Subcutaneous abdominal adipose tissue (tissue), 5 donors: ENCODE measurements around the gene TAGLN2.
A peak's percentile ranks its signal among the peaks of the same experiment; 100 is the strongest.

Source experiments
- H3K27ac ChIP-seq: one replicate; pipeline ENCODE4 v1.7.0; 2013; ENCODE audit warnings: low read depth, mild to moderate bottlenecking, inconsistent platforms, low read length, moderate library complexity
- H3K27me3 ChIP-seq, 5 donors: one replicate each; pipeline ENCODE4 v1.7.0; 2013; ENCODE audit warnings: low read length in 5 of 5, inconsistent platforms in 1 of 5; ENCODE audit not compliant: control insufficient read depth in 5 of 5, insufficient read depth in 4 of 5
- H3K36me3 ChIP-seq, 5 donors: one replicate each; pipeline ENCODE4 v1.7.0; 2013; ENCODE audit warnings: low read length in 5 of 5; ENCODE audit not compliant: control insufficient read depth in 5 of 5, insufficient read depth in 5 of 5
- H3K4me1 ChIP-seq, 5 donors: one replicate each; pipeline ENCODE4 v1.7.0; 2013; ENCODE audit warnings: low read length in 5 of 5, mild to moderate bottlenecking in 3 of 5, moderate library complexity in 1 of 5; ENCODE audit not compliant: control insufficient read depth in 5 of 5, insufficient read depth in 5 of 5
- H3K4me3 ChIP-seq, 5 donors: one replicate each; pipeline ENCODE4 v1.7.0; 2013; ENCODE audit warnings: low read length in 5 of 5, low read depth in 1 of 5
- H3K9ac ChIP-seq, 5 donors: one replicate each; pipeline ENCODE4 v1.7.0; 2013; ENCODE audit warnings: low read length in 5 of 5, mild to moderate bottlenecking in 4 of 5, moderate library complexity in 3 of 5
- H3K9me3 ChIP-seq, 5 donors: one replicate each; pipeline ENCODE4 v1.7.0; 2013; ENCODE audit warnings: low read length in 5 of 5; ENCODE audit not compliant: control insufficient read depth in 5 of 5
- donor health status: healthy.
- donor health status: healthy.
- donor health status: healthy.
- donor health status: healthy.
- donor health status: healthy.

The TAGLN2 gene

GRCh38 chr1:159922511-159923202 lies 2.6 kb downstream of the TAGLN2 start:
- Histone ChIP-seq H3K9me3 (no peaks in the 10 kb centered on the region), H3K4me1 (peaks cover 11 to 81% (median 59%) of the 10 kb centered on the region in 5 donors), H3K9ac (peak overlapping the region; percentile 22 to 99 (median 91)), H3K36me3 (peaks cover 4 to 41% (median 31%) of the 10 kb centered on the region in 5 donors), H3K27ac (peak overlapping the region; percentile 97), H3K4me3 (peak overlapping the region; percentile 84 to 100 (median 92)), H3K27me3 (no peaks in the 10 kb centered on the region)

- H3K4me3 ChIP-seq, result peak overlapping the region; percentile 3 to 100 (median 92)
- H3K4me1 ChIP-seq, result peaks cover 11 to 85% (median 63%) of the 10 kb centered on the region in 5 donors
- peak overlapping the region; percentile 48 to 99 (median 91) for H3K9ac ChIP-seq
- H3K27ac ChIP-seq, result peak overlapping the region; percentile 97
- H3K9me3 ChIP-seq, result no peaks in the 10 kb centered on the region
- H3K36me3 ChIP-seq, result peaks cover 4 to 47% (median 35%) of the 10 kb centered on the region in 5 donors
- H3K27me3 ChIP-seq, result no peaks in the 10 kb centered on the region
Measured at GRCh38 chr1:159921700-159922504, 3.4 kb downstream of the TAGLN2 start.

- no peaks in the 10 kb centered on the region for H3K27me3 ChIP-seq
- H3K9me3 ChIP-seq, result no peaks in the 10 kb centered on the region
- H3K36me3 ChIP-seq, result peaks cover 4 to 54% (median 41%) of the 10 kb centered on the region in 5 donors
- H3K4me1 ChIP-seq, result peaks cover 11 to 87% (median 66%) of the 10 kb centered on the region in 5 donors
- peak overlapping the region in 3 of 5 donors; percentile 27 to 97 (median 92) for H3K4me3 ChIP-seq
- peak overlapping the region; percentile 97 for H3K27ac ChIP-seq
- H3K9ac ChIP-seq, result peak overlapping the region in 4 of 5 donors; percentile 41 to 99 (median 49)
Measured at GRCh38 chr1:159921251-159921650, 4.1 kb downstream of the TAGLN2 start.

- Histone ChIP-seq H3K36me3 (peaks cover 4 to 56% (median 41%) of the 10 kb centered on the region in 5 donors), H3K9me3 (no peaks in the 10 kb centered on the region), H3K27ac (peak overlapping the region; percentile 97), H3K27me3 (no peaks in the 10 kb centered on the region), H3K9ac (no peak overlapping the region), H3K4me3 (no peak overlapping the region), H3K4me1 (peaks cover 11 to 83% (median 60%) of the 10 kb centered on the region in 5 donors)
Measured at GRCh38 chr1:159920651-159921050, 4.7 kb downstream of the TAGLN2 start.

GRCh38 chr1:159920202-159920601 lies 5.1 kb downstream of the TAGLN2 start:
- Histone ChIP-seq H3K27ac (peak overlapping the region; percentile 97), H3K9me3 (no peaks in the 10 kb centered on the region), H3K4me3 (no peak overlapping the region), H3K36me3 (peaks cover 4 to 56% (median 41%) of the 10 kb centered on the region in 5 donors), H3K9ac (no peak overlapping the region), H3K27me3 (no peaks in the 10 kb centered on the region), H3K4me1 (peaks cover 11 to 81% (median 58%) of the 10 kb centered on the region in 5 donors)

- no peak overlapping the region for H3K9ac ChIP-seq
- H3K4me1 ChIP-seq, result peaks cover 11 to 74% (median 58%) of the 10 kb centered on the region in 5 donors
- H3K27ac ChIP-seq, result no peak overlapping the region
Measured at GRCh38 chr1:159919236-159919865, 6.0 kb downstream of the TAGLN2 start.

GRCh38 chr1:159918352-159919200 lies 6.7 kb downstream of the TAGLN2 start:
- Histone ChIP-seq H3K36me3 (peaks cover 4 to 56% (median 43%) of the 10 kb centered on the region in 5 donors), H3K9me3 (no peaks in the 10 kb centered on the region), H3K27ac (peak overlapping the region; percentile 11), H3K4me3 (no peak overlapping the region), H3K4me1 (peaks cover 11 to 66% (median 56%) of the 10 kb centered on the region in 5 donors), H3K27me3 (no peaks in the 10 kb centered on the region), H3K9ac (no peak overlapping the region)

More at GRCh38 chr1:159919236-159919865, 6.0 kb downstream of the TAGLN2 start:
- H3K4me3 ChIP-seq, result no peak overlapping the region
- no peaks in the 10 kb centered on the region for H3K27me3 ChIP-seq
- H3K9me3 ChIP-seq, result no peaks in the 10 kb centered on the region
- peaks cover 4 to 56% (median 43%) of the 10 kb centered on the region in 5 donors for H3K36me3 ChIP-seq

- Histone ChIP-seq H3K9me3 (no peaks in the 10 kb centered on the region), H3K27me3 (no peaks in the 10 kb centered on the region), H3K36me3 (peaks cover 4 to 56% (median 43%) of the 10 kb centered on the region in 5 donors), H3K27ac (peak overlapping the region; percentile 11), H3K4me1 (peaks cover 11 to 58% (median 50%) of the 10 kb centered on the region in 5 donors), H3K4me3 (no peak overlapping the region), H3K9ac (no peak overlapping the region)
Measured at GRCh38 chr1:159917533-159918351, 7.6 kb downstream of the TAGLN2 start.
